CD4-positive, alpha-beta T cell treated with Interleukin-21 for 1 hour (primary cell): ENCODE data around the gene WBP11.
"Not testable (repeated sequence)": the region's sequence is repeated elsewhere in the genome, so short reads cannot be mapped to it uniquely, and the experiment has no call there.

Experiments used
- DNase-seq: peaks from one replicate; pipeline ENCODE4 v3.0.0-alpha.2; 2020

Gene WBP11

GRCh38 chr12:14771651-14772137, 31.6 kb downstream of the WBP11 start:
- DNase-seq = peak; percentile 69

- peak; percentile 98 for DNase-seq
These were observed 32.5 kb downstream of the WBP11 start for GRCh38 chr12:14770496-14771461.

GRCh38 chr12:14769969-14770495, 33.2 kb downstream of the WBP11 start:
- DNase-seq = peak; percentile 93

GRCh38 chr12:14769466-14769968, 33.8 kb downstream of the WBP11 start:
- DNase-seq = no peak

GRCh38 chr12:14768823-14769405, 34.4 kb downstream of the WBP11 start:
- peak; percentile 51 for DNase-seq

- DNase-seq = no peak
These were observed 35.7 kb downstream of the WBP11 start for GRCh38 chr12:14767617-14768016.

GRCh38 chr12:14766649-14767215, 36.5 kb downstream of the WBP11 start:
- no peak for DNase-seq

- DNase-seq = not testable (repeated sequence)
These were observed 37.3 kb downstream of the WBP11 start for GRCh38 chr12:14766020-14766419.

- DNase-seq = no peak
These were observed 37.9 kb downstream of the WBP11 start for GRCh38 chr12:14765398-14765797.

GRCh38 chr12:14759711-14760280, 43.5 kb downstream of the WBP11 start:
- DNase-seq = not testable (repeated sequence)

- DNase-seq = no peak
These were observed 46.7 kb downstream of the WBP11 start for GRCh38 chr12:14756334-14757143.

GRCh38 chr12:14751986-14752385, 51.3 kb downstream of the WBP11 start:
- DNase-seq = no peak

GRCh38 chr12:14743061-14743460, 60.2 kb downstream of the WBP11 start:
- no peak for DNase-seq

- no peak for DNase-seq
These were observed 61.3 kb downstream of the WBP11 start for GRCh38 chr12:14741942-14742341.

- DNase-seq = no peak
These were observed 62.1 kb downstream of the WBP11 start for GRCh38 chr12:14741153-14741552.

GRCh38 chr12:14736441-14736840, 66.8 kb downstream of the WBP11 start:
- not testable (repeated sequence) for DNase-seq
